Activated naive CD4-positive, alpha-beta T cell (primary cell): ENCODE measurements around the gene TMEM44.
"Not testable (repeated sequence)": the region's sequence is repeated elsewhere in the genome, so short reads cannot be mapped to it uniquely, and the experiment has no call there.

Experiments used
- DNase-seq, 4 experiments: peaks; one replicate each; lab custom pipeline; 2025; lab: John Stamatoyannopoulos, UW

Gene TMEM44

GRCh38 chr3:194608981-194609380 is 24.2 kb downstream of the TMEM44 start:
- DNase-seq: no peak

GRCh38 chr3:194607592-194608389 is 25.4 kb downstream of the TMEM44 start:
- DNase-seq: no peak

- DNase-seq: no peak
These were observed 26.3 kb downstream of the TMEM44 start for GRCh38 chr3:194606941-194607340.

GRCh38 chr3:194606163-194606562 is 27.1 kb downstream of the TMEM44 start:
- DNase-seq: no peak

- not testable (repeated sequence) for DNase-seq
These were observed 27.9 kb downstream of the TMEM44 start for GRCh38 chr3:194605314-194605713.

- no peak for DNase-seq
These were observed 28.4 kb downstream of the TMEM44 start for GRCh38 chr3:194604837-194605236.

- no peak for DNase-seq
These were observed 29.1 kb downstream of the TMEM44 start for GRCh38 chr3:194604126-194604525.

- DNase-seq: no peak
These were observed 30.5 kb downstream of the TMEM44 start for GRCh38 chr3:194602669-194603171.

GRCh38 chr3:194598771-194599557 is 34.3 kb downstream of the TMEM44 start:
- DNase-seq: no peak

- no peak for DNase-seq
These were observed 36.3 kb downstream of the TMEM44 start for GRCh38 chr3:194596906-194597305.

GRCh38 chr3:194592798-194593752 is 40.1 kb downstream of the TMEM44 start:
- no peak for DNase-seq

GRCh38 chr3:194588741-194589140 is 44.5 kb downstream of the TMEM44 start:
- no peak for DNase-seq

GRCh38 chr3:194588236-194588635 is 45.0 kb downstream of the TMEM44 start:
- DNase-seq: no peak

- no peak for DNase-seq
These were observed 45.7 kb downstream of the TMEM44 start for GRCh38 chr3:194587438-194587931.

- DNase-seq: no peak
These were observed 46.4 kb downstream of the TMEM44 start for GRCh38 chr3:194586836-194587235.

- no peak for DNase-seq
These were observed 47.3 kb downstream of the TMEM44 start for GRCh38 chr3:194585880-194586281.

GRCh38 chr3:194584866-194585265 is 48.4 kb downstream of the TMEM44 start:
- DNase-seq: no peak

- DNase-seq: no peak
These were observed 48.9 kb downstream of the TMEM44 start for GRCh38 chr3:194584320-194584776.

- DNase-seq: no peak
These were observed 50.9 kb downstream of the TMEM44 start for GRCh38 chr3:194582196-194582905.

GRCh38 chr3:194579091-194579606 is 54.1 kb downstream of the TMEM44 start:
- no peak for DNase-seq
